OCI-LY7 (cell line): ENCODE measurements around the gene ACER2. TPM values are rescaled to one million over a fixed set of nuclear protein-coding genes. Genes with fewer than 3 reads are reported as not detected.
A peak's percentile ranks its signal among the peaks of the same experiment; 100 is the strongest.

Source experiments
- BruUV-seq: library from RNA; stranded (reverse); fragments of 400-500 nt; replicated peaks from 2 replicates; lab custom pipeline; 2021; lab: Mats Ljungman, UMichigan
- CTCF ChIA-PET: fragments of 300-600 bp; sonication (Branson Sonifier 250); formaldehyde crosslinking; loops from one replicate; lab custom pipeline; 2022; ENCODE audit warnings: antibody characterized with exemption; ENCODE audit not compliant: unreplicated experiment; lab: Charles Lee
- POLR2A ChIA-PET: fragments of 300-600 bp; sonication (Branson Sonifier 250); formaldehyde crosslinking; loops from one replicate; lab custom pipeline; 2022; ENCODE audit warnings: antibody characterized with exemption; lab: Charles Lee
- DNase-seq: peaks from one replicate; pipeline ENCODE4 v3.0.0-alpha.2; 2015; ENCODE audit warnings: low spot score
- H2AFZ ChIP-seq: fragments of 200-600 bp; sonication (generic), shearing (Covaris generic); 2 replicates; pipeline ENCODE4 v1.6.1; 2014; ENCODE audit warnings: mild to moderate bottlenecking, antibody characterized with exemption, low read length, moderate library complexity
- H3K27ac ChIP-seq: fragments of 200-600 bp; sonication (generic); 2 replicates; pipeline ENCODE4 v1.5.1; 2014; ENCODE audit warnings: mixed run types, low read depth, mild to moderate bottlenecking, moderate library complexity, low read length, inconsistent platforms; ENCODE audit not compliant: poor library complexity, severe bottlenecking
- H3K36me3 ChIP-seq: fragments of 200-600 bp; sonication (generic); 2 replicates; pipeline ENCODE4 v1.6.1; 2014; ENCODE audit warnings: mild to moderate bottlenecking, antibody characterized with exemption, low read length, moderate library complexity, mixed read lengths; ENCODE audit not compliant: insufficient read depth
- H3K4me1 ChIP-seq: fragments of 200-600 bp; sonication (generic); 2 replicates; pipeline ENCODE4 v1.5.1; 2014; ENCODE audit warnings: mild to moderate bottlenecking, low read length; ENCODE audit not compliant: insufficient read depth, poor library complexity, severe bottlenecking
- H3K4me2 ChIP-seq: fragments of 200-600 bp; sonication (generic); 2 replicates; pipeline ENCODE4 v1.6.1; 2014; ENCODE audit warnings: mild to moderate bottlenecking, low read length
- H3K4me3 ChIP-seq: fragments of 200-600 bp; sonication (generic); 2 replicates; pipeline ENCODE4 v1.5.1; 2014; ENCODE audit warnings: mild to moderate bottlenecking, low read depth, low read length; ENCODE audit not compliant: poor library complexity, severe bottlenecking
- H3K79me2 ChIP-seq: fragments of 200-600 bp; sonication (generic); 2 replicates; pipeline ENCODE4 v1.6.1; 2016; ENCODE audit warnings: low read depth, mild to moderate bottlenecking, low read length, moderate library complexity, mixed read lengths; ENCODE audit not compliant: insufficient read depth
- H3K9me2 ChIP-seq: fragments of 200-600 bp; sonication (generic); 2 replicates; pipeline ENCODE4 v1.6.1; 2016; ENCODE audit warnings: mild to moderate bottlenecking, low read length, mixed read lengths; ENCODE audit not compliant: insufficient read depth
- H3K9me3 ChIP-seq: fragments of 200-600 bp; sonication (generic); 2 replicates; pipeline ENCODE4 v1.6.1; 2014; ENCODE audit warnings: mild to moderate bottlenecking, mixed run types, low read length, mixed read lengths
- H4K20me1 ChIP-seq: fragments of 200-600 bp; sonication (generic); 2 replicates; pipeline ENCODE4 v1.6.1; 2014; ENCODE audit warnings: mild to moderate bottlenecking, antibody characterized with exemption, low read length, moderate library complexity, mixed read lengths; ENCODE audit not compliant: insufficient read depth
- EZH2phosphoT487 ChIP-seq: fragments of 200-600 bp; sonication (generic); IDR thresholded peaks from 2 replicates; pipeline ENCODE4 v1.6.1; 2018; ENCODE audit warnings: low read depth, borderline replicate concordance, mild to moderate bottlenecking, mixed run types, antibody characterized with exemption, low read length, moderate library complexity, mixed read lengths
- intact Hi-C: fragments of 100-400 bp; cut with micrococcal nuclease; formaldehyde crosslinking; loops from one replicate; pipeline ENCODE4 v1.10.0; 2022; ENCODE audit not compliant: unreplicated experiment
- total RNA-seq, 2 experiments: library from RNA; depleted of rRNA in 1 of 2; stranded (reverse); fragments of >200 nt in 1 of 2; shearing (Covaris generic) in 1 of 2; gene quantifications; 2 replicates each; pipeline ENCODE4 v1.2.3, GENCODE V29; 2014 to 2022
- TF ChIP-seq, protein P1 (sequence below): fragments of 200-600 bp; sonication (generic); conservative IDR thresholded peaks from 2 replicates; pipeline ENCODE4 v1.5.1; 2014; ENCODE audit warnings: mild to moderate bottlenecking, antibody characterized with exemption, low read length, moderate library complexity, mixed read lengths

Gene ACER2
- total RNA-seq, 2 experiments from 2014 or later, result 1.4 to 1.8 TPM

DNA sequence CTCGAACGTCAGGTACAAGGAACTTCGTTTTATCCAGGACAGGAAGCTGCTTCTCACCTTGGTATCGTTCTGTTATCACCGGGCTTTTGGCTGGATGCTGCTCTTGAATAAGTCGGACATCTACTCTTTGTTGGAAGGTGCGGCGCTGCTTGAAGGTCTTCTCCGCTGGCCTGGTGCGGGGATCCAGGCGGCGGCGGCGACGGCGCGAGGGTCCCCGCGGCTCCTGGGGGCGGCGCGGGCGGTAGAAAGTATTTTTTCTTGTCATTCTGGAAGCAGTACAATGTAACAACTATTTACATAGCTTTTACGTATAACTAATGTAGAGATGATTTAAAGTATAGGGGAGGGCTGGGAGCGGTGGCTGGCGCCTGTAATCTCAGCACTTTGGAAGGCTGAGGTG is 52.3 kb downstream of the ACER2 start:
- ChIA-PET POLR2A (no interaction called here), CTCF (interaction anchor here (0.5 kb wide), 1 partner anchor 25 kb away, joined by 3 read pairs; no protein-coding TSS in a partner anchor)
- H3K79me2 ChIP-seq, result no peaks in the 10 kb centered on the region
- H3K36me3 ChIP-seq, result no peaks in the 10 kb centered on the region
- H3K9me3 ChIP-seq, result no peaks in the 10 kb centered on the region
- TF ChIP-seq EZH2phosphoT487, result no peak
- TF ChIP-seq, protein P1, sequence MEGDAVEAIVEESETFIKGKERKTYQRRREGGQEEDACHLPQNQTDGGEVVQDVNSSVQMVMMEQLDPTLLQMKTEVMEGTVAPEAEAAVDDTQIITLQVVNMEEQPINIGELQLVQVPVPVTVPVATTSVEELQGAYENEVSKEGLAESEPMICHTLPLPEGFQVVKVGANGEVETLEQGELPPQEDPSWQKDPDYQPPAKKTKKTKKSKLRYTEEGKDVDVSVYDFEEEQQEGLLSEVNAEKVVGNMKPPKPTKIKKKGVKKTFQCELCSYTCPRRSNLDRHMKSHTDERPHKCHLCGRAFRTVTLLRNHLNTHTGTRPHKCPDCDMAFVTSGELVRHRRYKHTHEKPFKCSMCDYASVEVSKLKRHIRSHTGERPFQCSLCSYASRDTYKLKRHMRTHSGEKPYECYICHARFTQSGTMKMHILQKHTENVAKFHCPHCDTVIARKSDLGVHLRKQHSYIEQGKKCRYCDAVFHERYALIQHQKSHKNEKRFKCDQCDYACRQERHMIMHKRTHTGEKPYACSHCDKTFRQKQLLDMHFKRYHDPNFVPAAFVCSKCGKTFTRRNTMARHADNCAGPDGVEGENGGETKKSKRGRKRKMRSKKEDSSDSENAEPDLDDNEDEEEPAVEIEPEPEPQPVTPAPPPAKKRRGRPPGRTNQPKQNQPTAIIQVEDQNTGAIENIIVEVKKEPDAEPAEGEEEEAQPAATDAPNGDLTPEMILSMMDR, result no peak
- H3K4me3 ChIP-seq, result no peak overlapping the region
- peaks cover 4% of the 10 kb centered on the region for H3K4me1 ChIP-seq
- BruUV-seq, result no TSS peak
- intact Hi-C loops, result no loop called here
- no peak overlapping the region for H3K27ac ChIP-seq
- no peaks in the 10 kb centered on the region for H3K9me2 ChIP-seq
- no peak overlapping the region for H2AFZ ChIP-seq
- no peak overlapping the region for H3K4me2 ChIP-seq
- DNase-seq, result no peak
- H4K20me1 ChIP-seq, result no peaks in the 10 kb centered on the region

DNA sequence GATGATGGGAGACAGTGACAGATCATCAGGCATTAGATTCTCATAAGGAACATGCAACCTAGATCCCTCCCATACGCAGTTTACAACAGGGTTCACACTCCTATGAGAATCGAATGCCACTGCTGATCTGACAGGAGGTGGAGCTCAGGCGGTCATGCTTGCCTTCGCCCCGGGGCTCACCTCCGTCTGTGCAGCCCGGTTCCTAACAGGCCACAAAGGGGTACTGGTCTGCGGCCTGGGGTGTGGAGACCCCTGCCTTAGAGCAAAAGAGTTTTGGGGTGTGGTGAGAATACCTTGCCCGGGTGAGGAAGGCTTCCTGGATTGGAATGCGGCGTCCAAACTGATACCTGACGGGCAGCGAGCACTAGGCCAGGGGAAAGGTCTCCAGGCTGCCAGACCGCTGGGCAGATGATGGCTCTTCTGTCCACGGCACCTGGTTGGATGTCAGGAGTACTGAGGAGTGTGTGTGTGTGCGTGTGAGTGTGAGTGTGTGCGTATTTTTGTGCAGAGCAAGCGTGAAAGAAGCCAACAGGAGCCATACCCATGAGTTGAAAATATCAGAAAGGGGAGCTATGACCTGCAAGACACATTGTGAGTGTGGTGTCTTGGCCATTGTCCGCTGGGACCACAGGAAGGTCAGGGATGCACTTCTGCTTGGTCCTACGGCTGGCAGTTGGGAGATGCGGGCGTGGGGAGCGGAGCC is 55.4 kb downstream of the ACER2 start:
- ChIA-PET POLR2A (interaction anchor here (0.6 kb wide), 1 partner anchor 28 kb away, joined by 3 read pairs; no protein-coding TSS in a partner anchor), CTCF (interaction anchor here (1.5 kb wide), 1 partner anchor 326 kb away, joined by 3 read pairs; no protein-coding TSS in a partner anchor)
- H3K27ac ChIP-seq, result no peak overlapping the region
- no peaks in the 10 kb centered on the region for H3K9me3 ChIP-seq
- H3K36me3 ChIP-seq, result no peaks in the 10 kb centered on the region
- H4K20me1 ChIP-seq, result no peaks in the 10 kb centered on the region
- H3K4me2 ChIP-seq, result peak overlapping the region; percentile 66
- H3K4me3 ChIP-seq, result peak overlapping the region; percentile 66
- no peak overlapping the region for H2AFZ ChIP-seq
- TF ChIP-seq EZH2phosphoT487, result no peak
- TF ChIP-seq, protein P1, result no peak
- no peak for DNase-seq
- H3K79me2 ChIP-seq, result no peaks in the 10 kb centered on the region
- no peaks in the 10 kb centered on the region for H3K9me2 ChIP-seq
- H3K4me1 ChIP-seq, result no peaks in the 10 kb centered on the region
- intact Hi-C loops, result no loop called here
- no TSS peak for BruUV-seq
